HTR-8/SVneo (cell line): Measurements from ENCODE around the gene TSHB.

ENCODE experiments used
- DNase-seq: peaks from one replicate; pipeline ENCODE4 v3.0.0; 2011; ENCODE audit warnings: low spot score, mixed read lengths; ENCODE audit not compliant: insufficient read length
- FAIRE-seq: peaks from 2 replicates; lab custom pipeline; 2011; peaks lifted over from hg19 to GRCh38; lab: Jason Lieb, UNC

TSHB gene

DNA sequence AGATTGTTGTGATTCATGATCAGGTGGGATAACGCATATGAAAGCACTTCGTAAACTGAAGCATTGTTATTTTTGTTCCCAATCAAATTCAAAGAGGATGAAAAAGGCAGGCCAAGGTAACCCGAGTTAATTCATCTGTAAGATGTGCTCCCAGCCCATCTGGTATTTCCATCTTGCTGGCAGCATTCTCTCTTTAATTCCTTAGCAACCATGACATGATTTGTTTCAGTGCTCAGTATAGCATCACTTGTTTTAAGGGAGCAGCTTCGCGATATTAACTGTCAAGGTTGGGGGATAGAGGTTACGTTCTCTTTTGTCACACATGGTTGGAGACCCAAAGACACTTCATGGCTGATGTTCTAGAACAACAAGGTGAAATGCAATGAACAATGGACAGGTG is 53.3 kb downstream of the TSHB start:
- DNase-seq (no peak), FAIRE-seq (no peak)
